PC-3 (cell line): ENCODE results near the gene FAM81A. TPM values are rescaled to one million over a fixed set of nuclear protein-coding genes. Genes with fewer than 3 reads are reported as not detected.
A peak's percentile ranks its signal among the peaks of the same experiment; 100 is the strongest.

Experiments used
- ATAC-seq: fragments of 200-7000 bp; cut with Tn5 transposase; 2 replicates; pipeline ENCODE4 v1.9.1; 2020; ENCODE audit warnings: mild to moderate bottlenecking, moderate library complexity
- BruUV-seq: library from RNA; stranded (reverse); fragments of 400-500 nt; replicated peaks from 2 replicates; lab custom pipeline; 2021; lab: Mats Ljungman, UMichigan
- CTCF ChIA-PET: fragments of 300-600 bp; sonication (Branson Sonifier 250); formaldehyde crosslinking; loops from one replicate; lab custom pipeline; 2022; ENCODE audit warnings: antibody characterized with exemption; lab: Charles Lee
- POLR2A ChIA-PET: fragments of 300-600 bp; sonication (Branson Sonifier 250); formaldehyde crosslinking; loops from one replicate; lab custom pipeline; 2022; ENCODE audit warnings: antibody characterized with exemption; ENCODE audit not compliant: unreplicated experiment; lab: Charles Lee
- DNase-seq: peaks from one replicate; pipeline ENCODE4 v3.0.0-alpha.2; 2015
- H2AFZ ChIP-seq: fragments of 300-600 bp; sonication (generic); 2 replicates; pipeline ENCODE4 v1.6.0; 2016; ENCODE audit warnings: antibody characterized with exemption, low read length
- H3F3A ChIP-seq: fragments of 300-600 bp; sonication (generic); one replicate; pipeline ENCODE4 v1.6.0; 2017; ENCODE audit warnings: antibody characterized with exemption, low read length, control low read depth, mild to moderate bottlenecking; ENCODE audit not compliant: unreplicated experiment
- H3K27ac ChIP-seq: fragments of 300-600 bp; sonication (generic); 2 replicates; pipeline ENCODE4 v1.5.1; 2016; ENCODE audit warnings: mild to moderate bottlenecking, low read length
- H3K27me3 ChIP-seq: fragments of 300-600 bp; sonication (generic); 2 replicates; pipeline ENCODE4 v1.6.1; 2016; ENCODE audit warnings: low read length, mixed read lengths
- H3K36me3 ChIP-seq: fragments of 300-600 bp; sonication (generic); 2 replicates; pipeline ENCODE4 v1.6.1; 2016; ENCODE audit warnings: low read depth, mixed run types, low read length, mixed read lengths
- H3K4me1 ChIP-seq: fragments of 300-600 bp; sonication (generic); 2 replicates; pipeline ENCODE4 v1.5.1; 2016; ENCODE audit warnings: low read length; ENCODE audit not compliant: insufficient read depth
- H3K4me2 ChIP-seq: fragments of 300-600 bp; sonication (generic); 2 replicates; pipeline ENCODE4 v1.6.0; 2016; ENCODE audit warnings: low read length
- H3K4me3 ChIP-seq: fragments of 300-600 bp; sonication (generic); 2 replicates; pipeline ENCODE4 v1.5.1; 2016; ENCODE audit warnings: mild to moderate bottlenecking, low read length, mixed read lengths
- H3K79me2 ChIP-seq: fragments of 300-600 bp; sonication (generic); 2 replicates; pipeline ENCODE4 v1.6.1; 2017; ENCODE audit warnings: low read length, mixed read lengths
- H3K9ac ChIP-seq: fragments of 300-600 bp; sonication (generic); 2 replicates; pipeline ENCODE4 v1.6.0; 2016; ENCODE audit warnings: mild to moderate bottlenecking, low read length
- H3K9me2 ChIP-seq: fragments of 300-600 bp; sonication (generic); replicated peaks from 2 replicates; pipeline ENCODE4 v1.6.1; 2016; ENCODE audit warnings: mixed run types, low read length, mixed read lengths
- H3K9me3 ChIP-seq: fragments of 300-600 bp; sonication (generic); 2 replicates; pipeline ENCODE4 v1.6.1; 2016; ENCODE audit warnings: low read length, mixed read lengths
- H4K20me1 ChIP-seq: fragments of 300-600 bp; sonication (generic); 2 replicates; pipeline ENCODE4 v1.6.1; 2016; ENCODE audit warnings: low read length, mixed read lengths
- EZH2 ChIP-seq: fragments of 300-600 bp; sonication (generic); IDR thresholded peaks from one replicate; pipeline ENCODE4 v1.6.1; 2017; ENCODE audit warnings: antibody characterized with exemption, mild to moderate bottlenecking, low read length; ENCODE audit not compliant: unreplicated experiment
- EZH2phosphoT487 ChIP-seq: fragments of 300-600 bp; sonication (generic); IDR thresholded peaks from 2 replicates; pipeline ENCODE4 v1.6.1; 2018; ENCODE audit warnings: mild to moderate bottlenecking, antibody characterized with exemption, low read length, borderline replicate concordance
- intact Hi-C: fragments of 100-400 bp; cut with micrococcal nuclease; formaldehyde crosslinking; loops from 2 replicates; pipeline ENCODE4 v1.9.0; 2023
- total RNA-seq: library from RNA; depleted of rRNA; stranded (reverse); fragments of >200 nt; gene quantifications from 2 replicates; pipeline ENCODE4 v1.2.3, GENCODE V29; 2014
- TF ChIP-seq, protein P1 (sequence below): fragments of 300-600 bp; sonication (generic); conservative IDR thresholded peaks from 2 replicates; pipeline ENCODE4 v1.5.1; 2017; ENCODE audit warnings: antibody characterized with exemption, low read depth, mild to moderate bottlenecking, low read length

The FAM81A gene
- total RNA-seq, 1 experiment from 2014 or later, result 2.5 TPM

DNA sequence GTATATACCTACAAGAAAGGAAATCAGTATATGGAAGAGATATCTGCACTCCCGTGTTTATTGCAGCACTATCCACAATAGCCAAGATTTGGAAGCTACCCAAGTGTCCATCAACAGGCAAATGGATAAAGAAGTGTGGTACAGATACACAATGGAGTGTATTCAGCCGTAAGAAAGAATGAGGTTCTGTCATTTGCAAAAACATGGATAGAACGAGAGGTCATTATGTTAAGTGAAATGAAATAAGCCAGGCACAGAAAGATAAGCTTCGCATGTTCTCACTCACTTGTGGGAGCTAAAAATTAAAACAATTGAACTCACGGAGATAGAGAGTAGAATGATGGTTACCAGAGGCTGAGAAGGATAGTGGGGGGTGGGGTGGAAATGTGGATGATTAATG, 53.1 kb downstream of the FAM81A start:
- no peak overlapping the region for H3K27ac ChIP-seq
- H2AFZ ChIP-seq, result no peak overlapping the region
- H3F3A ChIP-seq, result no peaks in the 10 kb centered on the region
- 0 out of 2 replicates have a peak, but pooled peaks cover 4% of the 10 kb centered on the region for H3K9me3 ChIP-seq
- CTCF ChIA-PET, result no interaction called here
- H3K4me3 ChIP-seq, result no peak overlapping the region
- intact Hi-C loops, result loop anchor here (5.0 kb wide), 2 partner anchors 244 to 319 kb away; no protein-coding TSS in a partner anchor
- no peaks in the 10 kb centered on the region for H3K9me2 ChIP-seq
- TF ChIP-seq EZH2phosphoT487 (no peak), EZH2 (no peak)
- TF ChIP-seq, protein P1, sequence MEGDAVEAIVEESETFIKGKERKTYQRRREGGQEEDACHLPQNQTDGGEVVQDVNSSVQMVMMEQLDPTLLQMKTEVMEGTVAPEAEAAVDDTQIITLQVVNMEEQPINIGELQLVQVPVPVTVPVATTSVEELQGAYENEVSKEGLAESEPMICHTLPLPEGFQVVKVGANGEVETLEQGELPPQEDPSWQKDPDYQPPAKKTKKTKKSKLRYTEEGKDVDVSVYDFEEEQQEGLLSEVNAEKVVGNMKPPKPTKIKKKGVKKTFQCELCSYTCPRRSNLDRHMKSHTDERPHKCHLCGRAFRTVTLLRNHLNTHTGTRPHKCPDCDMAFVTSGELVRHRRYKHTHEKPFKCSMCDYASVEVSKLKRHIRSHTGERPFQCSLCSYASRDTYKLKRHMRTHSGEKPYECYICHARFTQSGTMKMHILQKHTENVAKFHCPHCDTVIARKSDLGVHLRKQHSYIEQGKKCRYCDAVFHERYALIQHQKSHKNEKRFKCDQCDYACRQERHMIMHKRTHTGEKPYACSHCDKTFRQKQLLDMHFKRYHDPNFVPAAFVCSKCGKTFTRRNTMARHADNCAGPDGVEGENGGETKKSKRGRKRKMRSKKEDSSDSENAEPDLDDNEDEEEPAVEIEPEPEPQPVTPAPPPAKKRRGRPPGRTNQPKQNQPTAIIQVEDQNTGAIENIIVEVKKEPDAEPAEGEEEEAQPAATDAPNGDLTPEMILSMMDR, result no peak
- POLR2A ChIA-PET, result no interaction called here
- H3K9ac ChIP-seq, result no peak overlapping the region
- no peaks in the 10 kb centered on the region for H3K27me3 ChIP-seq
- ATAC-seq (no peak), DNase-seq (no peak)
- no peaks in the 10 kb centered on the region for H3K36me3 ChIP-seq
- BruUV-seq, result no TSS peak
- H3K4me1 ChIP-seq, result peaks cover 8% of the 10 kb centered on the region; the same call in 1 of the 2 replicates
- H3K4me2 ChIP-seq, result no peak overlapping the region
- no peaks in the 10 kb centered on the region for H3K79me2 ChIP-seq
- H4K20me1 ChIP-seq, result no peaks in the 10 kb centered on the region

DNA sequence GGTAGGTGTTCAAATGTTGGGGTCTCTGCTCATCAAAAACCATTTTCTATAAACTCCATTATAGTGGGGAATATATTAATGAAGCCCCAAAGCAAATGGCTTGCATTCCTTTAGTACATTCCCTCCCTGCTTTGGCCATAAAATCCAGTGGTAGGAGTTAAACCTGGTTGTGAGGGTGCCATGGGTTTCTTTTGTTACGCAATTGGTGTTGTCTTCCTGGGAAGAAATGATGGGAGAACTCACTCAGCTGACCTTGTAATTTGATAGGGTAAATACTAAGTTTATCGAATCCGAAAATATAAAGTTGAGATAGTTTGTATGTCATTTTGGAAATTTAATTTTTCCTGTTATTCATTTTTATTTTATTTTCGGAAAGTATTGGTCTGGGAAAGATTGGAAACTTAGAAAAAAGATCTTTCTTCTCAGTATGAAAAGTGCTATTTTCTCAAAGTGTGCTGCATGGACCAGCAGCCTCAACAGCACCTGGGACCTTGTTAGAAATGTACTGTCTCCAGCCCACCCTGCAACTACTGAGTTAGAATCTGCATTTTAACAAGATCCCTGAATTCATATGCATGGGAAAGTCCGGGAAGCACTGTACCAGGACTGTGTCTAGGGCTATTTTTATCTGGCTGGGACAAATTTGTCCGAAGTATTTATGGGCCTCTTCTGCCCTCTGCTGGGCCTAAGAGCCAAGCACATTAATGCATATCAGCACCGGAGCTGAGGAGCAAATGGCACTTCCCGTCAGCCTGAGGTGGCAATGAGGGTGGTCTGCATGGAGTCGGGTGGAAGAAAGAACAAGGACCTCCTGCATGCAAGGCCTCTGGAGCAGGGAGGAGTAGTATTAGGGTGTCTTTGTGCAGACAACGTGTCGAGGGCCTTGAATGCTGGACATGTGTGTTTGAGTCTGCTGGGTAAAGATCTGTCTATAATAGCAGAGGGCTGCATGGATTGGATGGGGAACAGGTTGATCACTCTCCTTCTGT, 54.7 kb downstream of the FAM81A start:
- Histone ChIP-seq H3F3A (no peaks in the 10 kb centered on the region), H2AFZ (peak overlapping the region; percentile 71), H3K4me3 (no peak overlapping the region), H3K79me2 (no peaks in the 10 kb centered on the region), H3K27ac (no peak overlapping the region), H3K9ac (no peak overlapping the region), H4K20me1 (no peaks in the 10 kb centered on the region), H3K4me2 (peak overlapping the region; percentile 61), H3K27me3 (no peaks in the 10 kb centered on the region), H3K36me3 (no peaks in the 10 kb centered on the region), H3K9me3 (0 out of 2 replicates have a peak, but pooled peaks cover 4% of the 10 kb centered on the region), H3K9me2 (no peaks in the 10 kb centered on the region), H3K4me1 (peaks cover 8% of the 10 kb centered on the region; the same call in 1 of the 2 replicates)
- peak; percentile 95 for ATAC-seq
- DNase-seq, result peak; percentile 77
- TF ChIP-seq, protein P1, result peak; percentile 78
- no peak for TF ChIP-seq EZH2
- no TSS peak for BruUV-seq
- POLR2A ChIA-PET, result no interaction called here
- intact Hi-C loops, result loop anchor here (2.0 to 5.0 kb wide), 3 partner anchors 116 to 320 kb away; no protein-coding TSS in a partner anchor
- CTCF ChIA-PET, result interaction anchor here (1.0 to 1.3 kb wide), 2 partner anchors 116 to 246 kb away, joined by 3 read pairs; no protein-coding TSS in a partner anchor
